Central memory CD4-positive, alpha-beta T cell (primary cell): ENCODE results near the gene DEFB121.
"Not testable (repeated sequence)": the region's sequence is repeated elsewhere in the genome, so short reads cannot be mapped to it uniquely, and the experiment has no call there.

Source experiments
- DNase-seq: peaks from one replicate; pipeline ENCODE4 v3.0.0; 2022
- total RNA-seq, 3 experiments: gene quantifications; one replicate each; lab custom pipeline; 2026; lab: John Stamatoyannopoulos, UW

Gene DEFB121
- total RNA-seq = 0 reads per million in 3 experiments

DNA sequence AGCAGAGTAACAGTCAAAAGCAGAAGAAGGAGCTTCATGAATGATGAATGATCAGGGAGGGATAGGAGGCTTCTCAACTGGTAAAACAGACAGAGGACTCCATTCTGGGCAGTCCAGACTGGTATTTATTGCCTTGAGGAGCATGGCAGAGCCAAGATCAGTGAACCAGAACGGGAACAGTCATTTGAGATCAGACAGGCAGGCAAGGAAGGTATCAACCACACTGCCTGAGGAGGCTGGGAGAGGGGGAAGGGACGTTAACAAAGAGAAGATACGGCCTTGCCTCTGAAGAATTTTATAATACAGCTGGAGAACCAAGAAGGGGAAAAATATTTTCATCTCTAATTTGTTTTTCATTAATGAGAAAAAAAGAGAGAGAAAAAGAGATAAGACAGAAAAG lies at the start of gene DEFB121:
TSS of gene DEFB121 (minus strand) at position 101 of the 400 bp plus-strand sequence. CDS start at position 38, 63 bp downstream.
- no peak for DNase-seq

DNA sequence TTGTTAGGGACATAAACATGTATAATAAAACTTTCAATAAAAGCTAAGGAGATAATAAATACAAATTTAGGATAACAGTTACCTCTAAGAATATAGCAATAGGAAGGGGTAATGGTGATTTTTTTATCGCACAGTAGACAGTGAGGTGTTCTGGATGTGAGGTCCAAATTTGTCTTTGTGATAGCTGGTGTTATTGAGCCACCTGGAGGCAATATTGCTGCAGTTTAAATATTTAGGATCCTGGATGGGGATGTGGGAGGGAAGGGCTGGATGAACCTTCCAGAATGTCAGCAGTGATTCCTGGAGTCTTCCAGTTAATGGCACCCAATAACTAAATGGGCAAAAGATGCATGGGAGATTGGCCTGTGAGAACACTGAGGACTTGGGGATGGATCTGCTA lies 48.3 kb upstream of the DEFB121 start:
- DNase-seq = no peak

DNA sequence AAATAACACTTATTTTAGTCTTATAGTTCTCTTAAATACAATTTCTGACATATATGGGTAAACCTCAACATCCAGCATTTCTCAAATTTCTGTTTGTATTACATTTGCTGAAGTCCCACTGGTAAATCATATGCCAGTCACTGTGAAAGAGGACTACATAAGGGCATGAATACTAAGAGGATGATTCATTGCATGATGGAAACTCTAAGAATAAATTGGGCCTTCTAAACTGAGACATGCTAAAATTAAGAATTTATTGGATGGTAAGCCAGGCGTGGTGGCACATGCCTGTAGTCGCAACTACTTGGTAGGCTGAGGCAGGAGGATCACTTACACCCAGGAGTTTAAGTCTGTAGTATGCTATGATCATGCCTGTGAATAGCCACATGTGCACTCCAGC lies 46.6 kb upstream of the DEFB121 start:
- DNase-seq = no peak

DNA sequence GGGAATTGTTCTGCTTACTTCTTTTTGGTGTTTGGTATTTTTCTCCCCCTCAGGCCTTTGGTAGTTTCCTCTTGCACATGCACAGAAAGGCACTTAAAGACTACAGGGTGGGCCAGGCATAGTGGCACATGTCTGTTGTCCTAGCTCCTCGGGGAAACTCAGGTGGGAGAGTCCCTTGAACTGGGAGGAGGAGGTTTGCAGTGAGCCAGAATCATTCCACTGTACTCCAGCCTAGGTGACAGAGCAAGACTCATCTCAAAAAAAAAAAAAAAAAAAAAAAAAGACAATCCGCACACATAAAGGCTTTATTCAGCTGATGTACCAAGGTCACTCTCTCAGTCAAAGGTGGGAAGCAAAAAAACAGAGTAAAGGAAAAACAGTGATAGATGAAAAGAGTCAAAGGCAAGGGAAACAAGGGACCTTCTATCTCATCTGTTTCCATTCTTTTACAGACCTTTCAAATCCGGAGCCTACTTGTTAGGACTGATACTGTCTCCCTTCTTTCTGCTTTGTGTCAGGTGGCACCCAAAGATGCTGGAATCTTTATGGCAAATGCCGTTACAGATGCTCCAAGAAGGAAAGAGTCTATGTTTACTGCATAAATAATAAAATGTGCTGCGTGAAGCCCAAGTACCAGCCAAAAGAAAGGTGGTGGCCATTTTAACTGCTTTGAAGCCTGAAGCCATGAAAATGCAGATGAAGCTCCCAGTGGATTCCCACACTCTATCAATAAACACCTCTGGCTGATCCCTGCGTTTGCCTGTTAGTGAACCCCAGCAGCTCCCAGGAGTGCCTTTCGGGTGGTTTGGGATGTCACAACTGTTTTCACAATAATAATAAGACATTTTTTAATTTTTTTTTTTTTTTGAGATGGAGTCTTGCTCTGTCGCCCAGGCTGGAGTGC lies 43.7 kb upstream of the DEFB121 start:
- no peak for DNase-seq

GRCh38 chr20:31446084-31446819 lies 40.2 kb upstream of the DEFB121 start:
- DNase-seq = no peak

- no peak for DNase-seq
These were observed 34.1 kb upstream of the DEFB121 start, which contains the start of gene DEFB123 for GRCh38 chr20:31440012-31440659. Gene DEFB123, plus strand, starts transcription at chr20:31440632. Its CDS starts 67 bp downstream, at chr20:31440699.

- no peak for DNase-seq
These were observed 24.6 kb upstream of the DEFB121 start for GRCh38 chr20:31430568-31431115.

DNA sequence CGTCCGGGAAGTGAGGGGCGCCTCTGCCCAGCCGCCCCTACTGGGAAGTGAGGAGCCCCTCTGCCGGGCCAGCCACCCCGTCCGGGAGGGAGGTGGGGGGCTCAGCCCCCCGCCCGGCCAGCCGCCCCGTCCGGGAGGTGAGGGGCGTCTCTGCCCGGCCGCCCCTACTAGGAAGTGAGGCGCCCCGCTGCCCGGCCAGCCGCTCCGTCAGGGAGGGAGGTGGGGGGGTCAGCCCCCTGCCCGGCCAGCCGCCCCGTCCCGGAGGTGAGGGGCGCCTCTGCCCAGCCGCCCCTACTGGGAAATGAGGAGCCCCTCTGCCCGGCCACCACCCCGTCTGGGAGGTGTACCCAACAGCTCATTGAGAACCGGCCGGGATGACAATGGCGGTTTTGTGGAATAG lies 21.6 kb upstream of the DEFB121 start:
- DNase-seq = not testable (repeated sequence)

- DNase-seq = not testable (repeated sequence)
These were observed 21.0 kb upstream of the DEFB121 start for GRCh38 chr20:31426891-31427551.

- DNase-seq = no peak
These were observed 19.8 kb upstream of the DEFB121 start for GRCh38 chr20:31425797-31426196.

DNA sequence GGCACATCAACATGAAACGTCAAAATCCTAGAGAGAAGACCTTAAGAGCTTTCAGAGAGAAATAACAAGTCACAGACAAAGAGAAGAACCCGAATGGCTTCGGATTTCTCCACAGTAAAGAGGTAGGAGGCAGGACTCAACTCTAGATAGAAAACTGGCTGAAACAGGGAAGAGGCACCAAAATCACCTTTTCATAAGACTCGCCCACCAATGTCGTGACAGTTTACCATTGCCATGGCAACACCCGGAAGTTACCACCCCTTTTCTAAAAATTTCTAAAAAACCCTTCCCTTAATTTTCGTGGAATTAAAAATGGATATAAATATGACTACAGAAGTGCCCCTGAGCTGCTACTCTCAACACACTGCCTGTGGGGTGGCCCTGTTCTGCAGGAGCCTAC lies 12.3 kb upstream of the DEFB121 start:
- no peak for DNase-seq

- DNase-seq = no peak
These were observed 9.6 kb upstream of the DEFB121 start for GRCh38 chr20:31415653-31416052.

- DNase-seq = no peak
These were observed 8.4 kb upstream of the DEFB121 start for GRCh38 chr20:31414381-31414780.

DNA sequence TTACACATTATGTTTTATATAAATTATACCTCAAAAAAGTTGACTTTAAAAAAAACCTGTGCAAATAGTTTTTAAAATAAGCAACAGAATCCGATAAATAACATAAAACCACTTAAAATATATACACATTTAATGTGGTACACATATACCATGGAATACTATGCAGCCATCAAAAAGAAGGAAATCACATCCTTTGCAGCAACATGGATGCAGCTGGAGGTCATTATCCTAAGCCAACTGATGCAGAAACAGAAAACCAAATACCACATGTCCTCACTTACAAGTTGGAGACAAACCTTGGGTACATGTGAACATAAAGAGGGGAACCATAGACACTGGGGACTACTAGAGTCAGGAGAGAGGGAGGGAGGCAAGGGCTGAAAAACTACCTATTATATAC lies 4.0 kb upstream of the DEFB121 start:
- no peak for DNase-seq

- no peak for DNase-seq
These were observed 2.1 kb downstream of the DEFB121 start for GRCh38 chr20:31403886-31404285.

DNA sequence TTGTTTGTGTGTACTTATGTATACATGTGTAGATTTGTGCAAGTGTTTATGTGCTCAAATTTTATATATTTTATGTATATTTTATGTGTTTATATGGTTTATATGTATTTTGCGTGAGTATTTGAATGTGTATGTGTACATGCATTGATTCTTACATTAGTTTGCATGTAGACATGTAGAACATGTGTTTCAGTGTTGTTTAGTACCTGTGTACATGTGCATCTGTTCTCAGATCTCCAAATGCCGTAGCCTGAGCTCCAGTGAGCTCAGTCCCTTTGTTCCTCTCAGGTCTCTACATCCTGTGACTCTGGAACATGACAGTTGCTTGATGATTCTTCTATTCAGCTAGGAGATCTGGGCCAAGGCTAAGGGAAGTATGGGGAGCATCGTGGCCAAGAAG lies 11.1 kb downstream of the DEFB121 start:
- no peak for DNase-seq

- DNase-seq = no peak
These were observed 13.2 kb downstream of the DEFB121 start for GRCh38 chr20:31392836-31393235.

DNA sequence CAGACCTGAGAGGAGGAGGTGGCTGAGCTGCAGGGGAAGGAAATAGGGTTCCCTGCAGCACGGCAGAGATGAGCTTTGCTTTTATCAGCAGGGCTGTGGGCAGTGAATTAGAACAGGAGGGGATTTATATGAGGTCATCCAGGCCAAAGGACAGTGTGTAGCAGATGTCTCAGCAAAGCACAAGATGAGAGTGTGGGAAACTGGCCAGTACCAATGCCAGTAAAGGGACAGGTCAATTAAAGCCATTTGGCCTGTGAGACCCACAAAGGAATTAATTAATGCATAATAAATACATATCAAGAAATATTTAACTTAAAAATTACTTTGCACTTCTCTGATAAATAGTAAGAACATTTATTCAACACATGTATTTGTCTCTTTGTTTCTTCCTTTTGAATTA lies 15.5 kb downstream of the DEFB121 start, which contains the start of gene DEFB119:
TSS of gene DEFB119 (minus strand) at position 101 of the 400 bp plus-strand sequence. CDS start 107 bp downstream, outside the sequence.
- DNase-seq = no peak

DNA sequence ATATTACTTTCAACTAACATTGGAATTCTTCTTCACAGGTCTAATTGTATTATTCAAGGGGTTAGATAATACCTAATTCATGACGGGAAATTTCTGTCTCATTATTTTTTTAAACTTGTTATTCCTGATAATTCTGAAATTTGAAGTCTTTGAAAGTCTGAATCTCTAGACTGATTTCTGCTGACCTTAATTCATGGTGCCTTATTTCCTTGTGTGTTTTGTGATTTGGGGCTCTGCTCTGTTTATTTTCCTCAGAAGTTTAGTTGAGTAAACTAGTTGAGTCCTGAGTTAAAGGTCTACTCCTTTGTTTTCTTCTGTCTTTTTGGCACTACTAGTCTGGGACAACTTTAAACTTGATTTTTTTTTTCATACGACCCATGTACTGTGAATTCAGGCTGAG lies 31.7 kb downstream of the DEFB121 start:
- no peak for DNase-seq

- no peak for DNase-seq
These were observed 37.7 kb downstream of the DEFB121 start, which contains the start of gene DEFB118 for GRCh38 chr20:31368301-31368700. Gene DEFB118, plus strand, starts transcription at chr20:31368601. Its CDS starts 50 bp downstream, at chr20:31368651.

- not testable (repeated sequence) for DNase-seq
These were observed 41.7 kb downstream of the DEFB121 start for GRCh38 chr20:31364272-31364671.

GRCh38 chr20:31363295-31363694 lies 42.7 kb downstream of the DEFB121 start:
- no peak for DNase-seq
